ENCODE results near the gene LEMD1.

The LEMD1 gene, protein sequence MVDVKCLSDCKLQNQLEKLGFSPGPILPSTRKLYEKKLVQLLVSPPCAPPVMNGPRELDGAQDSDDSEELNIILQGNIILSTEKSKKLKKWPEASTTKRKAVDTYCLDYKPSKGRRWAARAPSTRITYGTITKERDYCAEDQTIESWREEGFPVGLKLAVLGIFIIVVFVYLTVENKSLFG

DNA sequence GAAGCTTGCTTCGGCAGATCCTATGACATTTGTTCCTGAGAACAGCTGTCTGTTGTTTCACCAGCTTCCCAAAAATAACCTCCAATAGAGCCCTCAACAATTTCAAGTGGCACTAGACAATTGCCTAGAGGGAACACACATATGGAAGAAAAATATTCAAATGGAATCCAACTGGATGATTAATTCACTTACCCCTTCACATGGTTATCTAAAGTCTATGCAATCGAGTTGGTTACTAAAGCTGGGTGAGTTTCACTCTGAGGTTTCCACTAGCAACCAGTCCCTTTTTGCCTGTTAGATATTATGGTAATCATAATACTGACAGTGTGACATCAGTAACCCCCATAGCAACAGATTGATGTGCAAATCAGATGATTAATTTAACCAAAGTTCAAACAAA, at the start of gene LEMD1:
Gene LEMD1, minus strand, starts transcription at position 259 of the 400 bp plus-strand sequence. CDS start 1,520 bp downstream, outside the sequence.
- no peak for DNase-seq

DNA sequence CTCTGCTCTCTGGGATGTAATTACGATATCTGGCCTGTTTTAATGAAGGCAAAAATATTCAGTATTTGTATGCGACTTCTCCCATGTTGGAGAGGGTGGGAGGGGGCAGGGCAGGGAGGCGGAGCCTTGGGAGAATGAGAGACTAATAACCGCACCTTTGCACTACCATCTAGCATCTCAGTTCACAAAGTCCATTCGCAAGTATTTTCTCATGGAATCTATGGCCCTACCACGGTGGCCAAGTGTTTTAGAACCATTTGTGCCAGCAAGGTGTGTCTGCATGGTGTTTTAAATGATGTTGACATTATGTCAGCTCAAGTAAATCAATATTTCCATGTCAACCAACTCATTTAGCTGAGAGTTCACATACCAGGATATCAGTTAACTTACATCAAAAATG, 48.3 kb upstream of the LEMD1 start:
- DNase-seq: no peak

DNA sequence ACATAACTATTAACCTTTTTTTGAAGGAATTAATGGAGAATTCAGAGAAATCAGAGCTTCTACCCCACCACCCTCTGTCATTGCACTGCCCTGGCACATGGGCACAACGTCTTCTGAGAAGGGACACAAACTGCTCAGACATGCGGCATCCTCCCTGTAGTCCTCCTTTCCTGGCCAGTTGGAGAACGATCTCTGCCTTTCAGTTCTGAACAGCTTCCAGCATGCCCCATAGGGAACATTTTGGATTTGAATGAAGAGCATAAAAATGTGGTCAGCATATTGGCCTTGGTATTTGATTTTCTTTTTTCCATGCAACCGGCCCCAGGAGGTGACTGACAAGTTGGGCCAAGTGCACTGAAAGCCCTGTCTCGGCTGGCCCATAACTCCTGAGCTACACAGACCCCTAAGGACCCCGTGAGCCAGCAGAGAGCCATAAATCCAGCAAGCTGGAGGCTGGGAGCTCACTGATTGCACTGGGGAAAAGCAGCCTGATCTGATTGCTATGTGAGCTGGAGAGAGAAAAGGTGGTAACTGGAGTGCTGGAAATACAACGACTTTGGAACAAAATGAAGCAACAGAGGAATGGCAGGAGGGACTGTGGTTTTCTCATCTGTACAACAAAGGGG, 44.9 kb upstream of the LEMD1 start:
- DNase-seq: no peak

DNA sequence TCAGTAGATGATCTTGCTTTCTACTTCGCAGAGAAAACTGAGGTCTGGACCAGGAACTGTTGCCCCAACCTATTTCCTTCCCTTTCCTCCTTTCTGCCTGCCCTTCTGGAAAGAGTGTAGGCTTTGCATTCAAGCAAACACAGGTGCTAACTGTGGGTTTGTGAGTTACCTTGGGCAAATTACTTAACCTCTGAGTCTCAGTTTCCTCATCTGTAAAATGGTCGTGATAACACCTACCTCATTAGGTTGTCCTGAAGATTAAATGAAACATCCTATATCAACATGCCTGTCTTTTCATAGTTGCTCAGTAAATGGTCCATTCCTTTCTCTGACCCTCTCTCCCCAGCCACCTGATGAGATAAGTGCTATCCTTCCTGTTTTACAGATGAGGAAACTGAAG, 43.5 kb upstream of the LEMD1 start:
- no peak for DNase-seq

DNA sequence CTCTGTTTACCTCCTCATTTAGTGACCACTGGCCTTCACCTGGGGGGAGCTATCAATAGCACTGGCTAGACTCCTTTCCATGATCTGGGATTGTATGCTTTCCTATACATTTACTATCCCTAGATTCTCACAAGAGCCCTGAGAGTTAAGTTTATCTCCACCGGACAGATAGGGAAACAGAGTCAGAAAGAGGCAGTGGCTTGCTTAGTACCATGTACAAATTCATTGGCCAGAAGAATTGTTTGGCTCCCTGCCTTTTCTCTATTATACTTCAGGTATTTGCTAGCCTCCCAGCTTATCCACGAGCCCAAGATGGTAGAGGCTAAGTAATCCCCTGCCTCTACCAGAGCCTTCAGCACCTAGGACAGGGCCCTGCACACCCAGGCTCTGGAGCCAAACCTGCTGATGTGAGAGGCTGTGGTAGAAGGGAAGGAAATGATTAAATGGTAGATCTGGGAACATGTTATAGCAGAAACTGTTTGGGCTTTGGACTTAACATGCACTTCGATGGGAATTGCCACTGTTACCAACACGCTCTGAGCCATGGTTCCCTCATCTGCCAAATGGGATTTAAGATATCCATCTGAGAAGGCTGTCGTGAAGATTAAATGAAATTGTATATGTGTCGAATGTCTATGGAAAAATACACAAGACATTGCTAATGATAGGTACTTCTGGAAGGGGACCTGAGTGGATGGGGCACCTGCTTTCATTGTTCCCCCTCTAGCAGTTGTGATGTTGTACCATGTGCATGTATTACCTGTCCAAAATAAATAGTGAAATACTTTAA, 37.1 kb upstream of the LEMD1 start:
- DNase-seq: no peak

DNA sequence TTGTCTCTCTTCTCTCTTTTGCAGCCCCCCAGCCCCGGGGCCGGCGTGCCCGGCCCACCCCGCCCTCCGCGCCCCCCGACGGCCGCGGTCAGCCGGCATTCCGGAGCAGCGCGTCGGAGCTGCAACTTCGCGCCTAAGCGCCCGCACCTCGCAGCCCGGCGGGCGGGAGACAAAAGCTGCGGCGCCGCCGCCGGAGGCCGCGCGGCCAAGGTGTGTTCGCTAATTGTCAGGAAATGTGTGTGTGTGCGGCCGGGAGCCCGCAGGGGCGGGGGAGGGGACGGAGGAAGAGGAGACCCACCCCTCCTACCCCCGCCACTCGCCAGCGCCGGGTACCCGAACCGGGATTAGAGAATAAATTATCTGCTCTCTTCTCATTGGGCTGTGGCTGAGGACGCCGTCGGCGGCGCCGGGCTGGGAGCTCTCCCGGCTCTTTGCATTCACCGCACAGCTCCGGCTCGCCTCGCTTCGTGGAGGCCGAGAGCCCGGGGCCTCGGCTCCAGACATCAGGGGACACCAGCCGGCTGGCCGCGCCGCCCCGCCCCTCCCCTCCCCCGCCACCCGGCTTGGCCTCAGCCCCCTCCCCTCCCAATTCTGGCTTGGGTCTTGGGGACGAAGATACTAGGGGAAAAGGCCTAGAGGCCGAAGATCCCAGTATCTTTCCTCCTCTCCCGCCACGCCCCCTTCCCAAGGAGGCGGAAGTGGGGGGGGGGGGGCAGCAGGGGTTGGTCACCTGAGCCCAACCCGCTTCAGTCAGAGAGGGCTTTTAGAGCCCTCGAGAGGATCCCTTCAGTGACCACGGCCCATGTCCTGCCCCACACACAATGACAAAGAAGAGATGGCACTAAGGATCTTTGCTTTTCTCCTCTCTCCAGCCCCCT, 35.3 kb upstream of the LEMD1 start:
- DNase-seq: no peak

DNA sequence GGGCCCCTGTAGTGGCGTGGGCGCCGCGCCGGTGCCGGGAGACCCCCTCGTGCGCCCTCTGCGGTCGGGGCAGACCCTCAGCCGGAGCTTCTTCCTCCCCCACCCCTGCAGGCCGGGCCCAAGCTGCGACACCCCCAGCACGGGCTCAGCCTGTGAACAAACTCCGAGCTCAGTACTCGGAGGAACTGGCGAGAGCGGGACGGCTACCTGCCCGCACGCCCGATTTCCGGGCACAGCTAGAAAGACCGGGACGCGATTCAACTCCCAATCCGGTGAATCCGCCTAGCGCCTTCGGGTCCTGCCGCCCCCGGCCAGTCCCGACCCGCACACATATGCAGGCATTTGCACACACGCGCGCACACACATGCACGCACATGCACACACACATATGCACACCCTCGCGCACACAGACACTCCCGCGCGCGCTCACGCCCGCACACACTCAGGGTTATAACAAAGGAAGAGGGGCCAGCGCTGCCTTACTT, 34.6 kb upstream of the LEMD1 start:
- DNase-seq: no peak

DNA sequence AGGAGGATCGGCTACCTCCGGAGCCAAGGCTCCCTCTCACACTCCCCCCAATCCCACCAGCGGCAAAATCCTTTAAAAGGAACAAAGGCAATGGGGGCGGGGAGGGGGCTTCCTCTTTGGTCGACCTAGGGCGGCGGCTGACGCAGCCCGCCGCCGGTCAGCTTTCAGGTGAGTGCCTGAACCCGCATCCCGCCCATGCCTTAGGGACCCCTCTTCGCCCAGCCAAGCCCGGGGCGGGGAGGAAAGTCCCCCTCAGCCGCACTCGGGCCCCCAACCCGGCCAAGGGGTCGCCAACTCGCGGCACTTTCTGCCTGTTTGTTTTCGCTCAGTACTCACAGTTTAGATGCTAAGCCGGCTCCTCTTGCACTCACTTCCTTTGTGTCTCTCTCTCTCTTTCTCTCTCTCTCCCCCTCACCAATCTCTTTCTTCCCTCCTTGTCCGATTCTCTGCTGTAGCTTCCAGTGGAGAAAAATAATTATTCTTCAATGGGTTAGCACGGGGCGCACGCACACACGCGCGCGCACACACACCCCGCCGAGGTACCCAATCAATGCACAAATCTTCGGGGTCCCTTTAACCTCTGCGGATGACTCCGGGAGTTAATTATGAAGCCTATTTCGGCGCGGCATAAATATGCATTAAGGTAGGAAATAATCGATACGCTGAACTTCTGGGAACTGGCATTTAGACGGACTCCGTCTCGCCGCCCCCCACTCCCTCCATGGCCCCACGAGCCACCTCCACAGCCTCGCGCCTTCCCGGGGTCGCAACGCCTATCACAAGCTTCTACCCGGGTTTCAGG, 33.9 kb upstream of the LEMD1 start, which contains the start of gene BLACAT1:
Gene BLACAT1, minus strand, starts transcription at position 465 of the 802 bp plus-strand sequence.
- no peak for DNase-seq

DNA sequence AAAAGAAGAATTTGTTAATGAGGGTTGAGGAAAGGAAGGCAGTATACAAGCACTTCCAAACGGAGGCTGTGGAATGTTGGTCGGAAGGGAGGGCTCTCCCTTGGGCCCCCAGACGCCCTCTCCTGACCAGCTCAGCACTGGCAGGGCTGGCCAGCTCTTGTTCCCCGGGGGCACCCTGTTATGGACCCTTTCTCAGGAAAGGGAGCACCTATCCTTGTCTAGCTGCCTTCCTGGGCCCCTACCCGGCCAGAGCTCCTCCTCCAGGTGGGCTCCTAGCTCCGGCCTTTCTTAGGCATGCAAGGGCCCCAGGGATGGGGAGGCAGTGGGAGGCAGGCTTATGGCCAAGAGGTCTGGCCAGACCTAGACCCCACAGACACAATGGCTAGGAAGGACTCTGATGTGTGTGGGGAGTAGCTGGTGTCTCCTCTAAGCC, 33.1 kb upstream of the LEMD1 start:
- no peak for DNase-seq

DNA sequence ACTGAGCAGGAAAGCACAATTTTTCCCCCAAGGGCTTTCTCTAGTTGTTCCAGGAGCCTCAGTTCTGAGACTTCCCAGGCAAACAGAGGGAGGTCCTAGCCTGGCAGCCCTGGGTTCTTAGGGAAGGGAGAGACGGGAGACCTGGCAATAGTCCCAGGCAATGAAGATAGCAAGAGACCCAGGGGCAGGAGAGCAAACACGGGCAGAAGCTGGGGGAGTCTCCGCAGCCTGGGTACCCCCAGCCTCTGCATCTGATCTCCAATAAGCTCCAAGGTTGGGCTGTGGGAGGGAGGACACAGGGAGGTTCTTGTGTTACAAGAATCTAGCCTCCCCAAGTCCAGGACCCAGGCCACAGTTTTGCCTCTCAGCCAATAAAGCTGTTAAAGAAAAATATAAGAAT, 31.6 kb upstream of the LEMD1 start:
- no peak for DNase-seq

DNA sequence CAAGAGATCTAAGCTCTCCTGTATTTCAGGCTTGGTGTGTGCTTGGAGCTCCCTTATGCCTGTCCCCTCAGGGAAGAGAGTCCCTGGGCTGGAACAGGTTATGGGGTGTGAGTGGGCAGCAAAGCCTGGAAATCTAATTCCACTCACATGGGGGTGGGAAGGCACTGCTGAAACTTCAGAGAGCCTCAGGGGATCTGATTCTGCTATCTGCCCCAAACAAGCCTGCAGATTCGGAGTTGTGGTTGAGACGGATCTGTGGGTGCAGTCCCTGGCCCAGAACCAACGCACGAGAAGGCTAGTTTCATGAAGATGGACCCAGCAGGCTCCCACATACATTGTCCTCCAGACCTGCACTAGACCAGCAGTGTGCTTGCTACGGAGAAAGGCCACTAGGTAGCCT, 31.1 kb upstream of the LEMD1 start:
- DNase-seq: no peak

DNA sequence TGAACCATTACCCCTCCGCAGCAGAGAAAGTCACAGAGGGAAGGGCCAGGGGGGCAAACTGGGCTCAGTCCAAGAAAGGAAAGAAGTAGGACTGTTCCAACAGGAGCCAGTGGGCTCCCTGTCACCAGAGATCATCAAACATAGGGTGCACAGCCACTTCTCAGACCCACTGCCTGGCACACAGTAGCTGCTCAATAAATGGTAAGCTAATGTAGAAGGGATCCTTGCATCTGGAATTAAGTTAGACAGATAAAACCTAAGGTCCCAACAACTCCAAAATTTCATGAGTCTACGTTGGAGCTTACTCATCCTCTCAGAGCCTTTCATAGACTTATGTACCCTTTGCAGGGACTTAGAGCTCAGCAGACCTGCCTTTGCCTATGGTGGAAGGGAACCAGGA, 30.5 kb upstream of the LEMD1 start:
- no peak for DNase-seq

DNA sequence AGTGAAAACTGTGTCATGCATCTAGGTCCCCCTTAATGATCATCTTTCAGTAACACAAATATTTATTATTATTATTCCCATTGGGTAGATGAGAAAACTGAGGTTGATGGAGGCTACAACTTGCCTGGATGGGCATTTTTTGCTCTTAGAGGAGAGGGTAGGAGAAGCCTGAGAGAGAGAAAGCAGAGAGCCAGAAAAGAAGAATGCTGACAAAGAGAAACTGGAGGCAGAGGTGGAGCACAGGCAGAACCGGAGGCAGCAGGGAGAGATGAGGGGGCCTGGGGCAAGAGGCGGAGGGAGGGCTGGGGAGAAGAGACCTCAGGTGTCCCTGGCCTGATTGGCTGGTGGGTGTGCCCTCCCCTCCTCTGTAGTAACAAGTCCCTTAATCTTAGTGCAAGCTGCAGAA, 29.9 kb upstream of the LEMD1 start:
- no peak for DNase-seq

DNA sequence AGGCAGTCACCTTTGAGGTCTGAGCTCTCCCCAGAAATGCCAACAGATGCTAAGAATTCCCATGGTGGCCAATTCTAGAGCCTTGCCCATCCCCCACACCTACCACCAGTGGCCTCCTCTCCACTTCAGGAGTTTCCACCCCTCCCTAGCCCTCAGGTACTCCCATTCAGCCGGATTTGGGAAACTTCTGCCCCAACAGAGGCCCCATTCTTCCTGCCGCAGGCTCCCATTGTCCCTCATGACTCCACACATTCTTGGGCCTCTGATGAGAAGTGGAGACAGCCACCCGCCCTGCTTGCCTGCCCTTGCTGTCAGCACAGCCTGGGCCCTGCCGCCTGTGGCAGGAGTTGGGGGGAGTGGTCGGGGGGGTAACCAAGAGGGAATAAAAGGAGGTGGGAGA, 29.3 kb upstream of the LEMD1 start:
- DNase-seq: no peak

DNA sequence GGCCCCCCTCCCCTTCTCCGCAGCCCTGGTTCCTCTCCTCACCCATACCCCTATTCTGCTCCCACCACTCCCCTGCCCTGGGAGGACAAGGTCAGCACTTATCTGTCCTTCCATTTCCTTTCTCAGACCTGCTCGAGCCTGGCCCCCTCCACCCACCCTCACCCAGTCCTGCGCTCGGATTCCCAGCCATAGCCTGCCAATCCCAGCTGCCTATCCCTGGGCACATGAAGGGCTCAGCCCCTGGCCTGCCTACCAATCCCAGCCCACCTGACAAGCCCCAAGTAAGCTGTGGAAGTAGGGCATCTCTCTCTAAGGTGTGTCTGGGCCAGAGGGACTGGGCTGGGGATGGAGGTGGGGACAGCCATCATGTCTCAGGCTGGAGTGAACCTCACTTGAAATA, 28.6 kb upstream of the LEMD1 start:
- DNase-seq: no peak

DNA sequence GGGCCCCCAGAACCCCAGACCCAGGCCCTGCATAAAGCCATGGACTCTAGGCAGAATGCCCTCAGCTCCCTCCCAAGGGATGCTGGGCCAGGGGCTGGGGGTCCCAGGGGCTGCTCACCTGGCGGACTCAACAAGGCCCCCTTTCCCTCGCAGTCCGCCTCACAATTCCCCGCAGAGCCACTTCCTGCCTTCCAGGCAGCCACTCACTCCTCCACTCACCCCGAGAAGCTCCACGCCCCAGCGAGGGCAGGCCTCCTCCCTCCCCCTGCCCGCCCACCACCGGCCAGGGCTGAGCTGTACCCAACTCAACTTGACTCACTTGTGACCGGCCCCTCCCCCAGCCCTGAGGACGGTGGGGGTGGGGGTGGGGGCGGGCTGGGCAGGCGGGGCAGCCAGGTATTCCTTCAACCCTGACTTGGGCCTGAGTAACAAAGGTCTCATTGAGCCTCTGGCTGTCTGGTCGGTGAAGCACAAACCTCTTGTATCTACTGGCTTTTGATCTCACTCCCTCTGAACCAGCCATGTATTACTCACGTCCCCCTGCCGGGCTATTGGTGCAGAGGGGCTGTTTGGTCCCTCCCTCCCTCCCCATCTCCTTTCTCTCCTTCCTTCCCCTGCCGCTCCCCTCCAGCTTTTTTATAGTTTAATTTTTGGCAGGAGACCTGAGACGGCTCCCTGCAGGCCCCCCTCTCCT, 28.0 kb upstream of the LEMD1 start:
- DNase-seq: no peak

DNA sequence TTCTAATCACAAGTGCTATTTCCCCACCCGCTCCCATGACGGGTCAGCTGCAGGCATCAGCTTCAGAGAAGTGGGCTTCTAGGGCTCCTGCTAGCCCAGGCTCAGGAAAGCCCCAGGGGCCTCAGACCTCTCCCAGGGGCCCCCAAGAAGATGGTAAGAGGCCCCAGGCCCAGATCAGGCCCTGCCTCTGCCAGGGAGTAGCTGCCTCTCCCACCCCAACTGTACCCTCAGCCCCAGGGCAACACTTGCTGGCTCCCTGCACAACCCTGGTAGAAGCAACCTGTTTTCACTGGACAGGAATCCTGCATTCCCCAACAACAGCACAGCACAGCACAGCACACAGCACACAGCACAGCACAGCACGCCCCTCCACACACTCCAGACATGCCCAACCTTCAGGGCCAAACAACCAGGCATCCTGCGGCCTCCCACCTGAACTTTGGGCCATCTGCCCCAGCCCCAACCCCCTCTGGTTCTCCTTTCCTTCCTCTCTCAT, 27.4 kb upstream of the LEMD1 start:
- no peak for DNase-seq

DNA sequence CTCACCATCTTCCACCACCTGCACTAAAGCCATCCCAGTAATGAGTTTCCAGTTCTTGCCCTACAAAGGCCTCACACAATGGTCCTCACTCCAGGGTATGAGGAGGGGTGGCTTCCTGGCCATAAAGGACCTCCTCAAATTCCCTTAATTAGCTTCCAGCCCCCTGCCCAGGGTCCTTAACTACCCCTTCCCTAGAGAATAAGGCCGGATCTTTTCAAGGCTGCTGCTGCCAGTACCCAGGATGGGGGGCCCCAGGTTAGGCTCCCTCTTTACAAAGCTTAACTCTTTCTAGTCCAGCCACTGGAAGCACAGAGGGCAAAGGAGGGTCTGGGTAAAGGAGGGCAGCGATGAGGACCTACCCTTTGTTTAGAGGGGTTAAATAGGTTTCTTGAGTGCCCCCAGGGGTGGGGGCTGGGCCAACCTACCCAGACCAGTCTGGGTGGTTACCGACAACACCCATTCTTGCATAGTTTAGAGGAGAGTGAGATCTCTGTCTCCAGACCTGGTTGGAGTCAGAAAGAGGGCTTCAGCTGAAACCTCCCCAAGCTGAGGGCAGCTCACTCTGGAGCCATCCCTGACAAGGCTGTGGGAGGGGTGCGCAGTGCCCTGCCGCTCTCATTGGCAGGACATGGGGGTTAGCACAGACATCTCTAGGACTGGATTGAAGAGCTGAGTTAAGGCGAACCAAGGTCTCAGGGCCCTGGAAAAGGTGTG, 26.8 kb upstream of the LEMD1 start:
- DNase-seq: no peak

DNA sequence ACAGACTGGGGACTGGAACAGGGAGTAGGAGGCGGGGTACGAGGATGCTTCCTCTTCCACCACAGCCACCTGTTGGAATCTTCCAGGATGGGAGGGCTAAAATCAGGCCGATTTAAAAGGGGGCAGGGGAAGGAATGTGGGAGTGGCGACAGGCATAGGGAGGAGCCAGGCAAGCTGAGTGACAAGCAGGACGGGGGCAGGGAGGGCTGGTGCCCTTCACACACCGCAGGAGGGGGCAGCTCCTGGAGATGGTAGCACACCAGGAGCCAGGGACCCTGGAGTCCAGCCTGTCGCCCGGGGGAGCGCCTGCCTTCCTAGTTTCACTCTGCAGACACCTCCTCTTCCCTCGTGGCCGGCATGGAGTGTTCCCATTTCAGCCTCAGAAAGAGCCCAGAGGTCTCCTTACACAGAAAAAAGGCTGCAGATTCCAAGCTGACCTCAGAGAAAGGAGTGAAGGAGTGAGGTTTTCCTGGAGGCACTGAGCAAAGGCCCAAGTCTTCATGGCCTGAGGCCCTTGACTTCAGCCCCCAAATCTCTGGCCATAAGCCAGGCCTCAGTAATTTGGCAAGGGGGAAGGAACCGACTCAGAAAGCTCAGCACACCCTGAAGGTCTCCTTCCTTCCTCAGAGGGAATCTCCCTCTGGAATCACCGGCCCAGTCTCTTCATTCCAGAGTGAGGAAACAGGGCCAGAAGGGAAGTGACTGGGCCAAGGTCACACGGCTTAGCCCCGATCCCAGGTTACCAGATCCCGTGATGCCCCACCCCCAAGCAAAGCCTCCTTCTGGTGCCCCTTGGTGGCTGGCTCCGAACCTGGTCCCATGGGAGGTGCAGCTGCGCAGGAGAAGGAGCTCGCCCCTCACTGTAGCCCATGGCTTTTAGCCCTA, 25.8 kb upstream of the LEMD1 start:
- no peak for DNase-seq

DNA sequence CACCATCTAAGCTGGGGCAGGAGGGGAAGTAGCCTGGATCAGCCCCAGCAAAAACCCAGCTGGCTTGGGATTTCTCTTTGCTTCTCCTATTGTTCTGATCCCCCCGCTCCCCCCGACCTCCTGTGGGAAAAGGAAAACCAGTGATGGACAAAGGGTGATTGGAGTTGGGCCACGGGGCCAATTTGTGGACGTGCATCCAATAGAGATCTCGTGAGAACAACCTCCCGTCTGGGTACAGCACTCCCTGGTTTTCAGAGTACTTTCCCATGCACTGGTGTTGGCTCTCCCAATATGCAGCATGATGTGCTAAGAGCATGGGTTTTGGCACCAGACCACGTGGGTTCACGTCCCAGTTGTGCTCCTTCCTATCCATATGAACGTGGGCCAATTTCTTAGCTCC, 25.0 kb upstream of the LEMD1 start:
- no peak for DNase-seq
